ENCODE results near the gene CGB8.

Gene CGB8

GRCh38 chr19:49004133-49004532 lies 44.8 kb downstream of the CGB8 start:
- no peak for TF ChIP-seq POLR2AphosphoS5 (IDR thresholded peaks at IDR 0.05; ENCODE audit: low read depth, low read length)
- TF ChIP-seq SIN3A (IDR thresholded peaks at IDR 0.05; ENCODE audit: borderline replicate concordance, insufficient read depth, low read length), result no peak
- TF ChIP-seq TAF1 (IDR thresholded peaks at IDR 0.05; ENCODE audit: borderline replicate concordance, insufficient read depth, low read length), result no peak
- no peak for TF ChIP-seq FOXP2 (optimal IDR thresholded peaks at IDR 0.05; ENCODE audit: borderline replicate concordance, extremely low read depth, extremely low read length, insufficient read depth)
- TF ChIP-seq REST (IDR thresholded peaks at IDR 0.05; ENCODE audit: insufficient read depth in 1 of 2, low read depth in 2 of 2, low read length in 2 of 2), result no peak

- TF ChIP-seq SIN3A (IDR thresholded peaks at IDR 0.05; ENCODE audit: borderline replicate concordance, insufficient read depth, low read length) (no peak), TAF1 (IDR thresholded peaks at IDR 0.05; ENCODE audit: borderline replicate concordance, insufficient read depth, low read length) (no peak), FOXP2 (optimal IDR thresholded peaks at IDR 0.05; ENCODE audit: borderline replicate concordance, extremely low read depth, extremely low read length, insufficient read depth) (peak; percentile 50), POLR2AphosphoS5 (IDR thresholded peaks at IDR 0.05; ENCODE audit: low read depth, low read length) (no peak)
Measured at GRCh38 chr19:48999481-49000325, 49.2 kb downstream of the CGB8 start.

- no peak for TF ChIP-seq FOXP2 (optimal IDR thresholded peaks at IDR 0.05; ENCODE audit: borderline replicate concordance, extremely low read depth, extremely low read length, insufficient read depth)
- no peak for TF ChIP-seq REST (IDR thresholded peaks at IDR 0.05; ENCODE audit: insufficient read depth in 1 of 2, low read depth in 2 of 2, low read length in 2 of 2)
- no peak for TF ChIP-seq TAF1 (IDR thresholded peaks at IDR 0.05; ENCODE audit: borderline replicate concordance, insufficient read depth, low read length)
- no peak; the same call in 1 of the 2 replicates for TF ChIP-seq POLR2AphosphoS5 (IDR thresholded peaks at IDR 0.05; ENCODE audit: low read depth, low read length)
- no peak for TF ChIP-seq SIN3A (IDR thresholded peaks at IDR 0.05; ENCODE audit: borderline replicate concordance, insufficient read depth, low read length)
Measured at GRCh38 chr19:48997972-48998371, 50.9 kb downstream of the CGB8 start.

Data from PFSK-1 (cell line).